GM23248 (cell line): ENCODE data around the gene TLE5. TPM values are rescaled to one million over a fixed set of nuclear protein-coding genes. Genes with fewer than 3 reads are reported as not detected.

Experiments
- DNase-seq: peaks from one replicate; pipeline ENCODE4 v3.0.0-alpha.2; 2015
- H2AFZ ChIP-seq: fragments of 200-600 bp; sonication (generic); 2 replicates; pipeline ENCODE4 v1.6.1; 2016; ENCODE audit warnings: antibody characterized with exemption
- H3F3A ChIP-seq: fragments of 200-600 bp; sonication (generic); 2 replicates; pipeline ENCODE4 v1.6.1; 2016; ENCODE audit warnings: mild to moderate bottlenecking, antibody characterized with exemption, mixed run types; ENCODE audit not compliant: insufficient read depth
- H3K27ac ChIP-seq: fragments of 200-600 bp; sonication (generic); 2 replicates; pipeline ENCODE4 v1.5.1; 2016; ENCODE audit warnings: mild to moderate bottlenecking
- H3K27me3 ChIP-seq: fragments of 200-600 bp; sonication (generic); replicated peaks from 2 replicates; pipeline ENCODE4 v1.6.1; 2016; ENCODE audit warnings: mild to moderate bottlenecking; ENCODE audit not compliant: insufficient read depth
- H3K36me3 ChIP-seq: fragments of 200-600 bp; sonication (generic); 2 replicates; pipeline ENCODE4 v1.6.1; 2016; ENCODE audit warnings: low read depth, mild to moderate bottlenecking
- H3K4me1 ChIP-seq: fragments of 200-600 bp; sonication (generic); 2 replicates; pipeline ENCODE4 v1.6.1; 2016; ENCODE audit warnings: mild to moderate bottlenecking; ENCODE audit not compliant: insufficient read depth
- H3K4me2 ChIP-seq: fragments of 200-600 bp; sonication (generic); one replicate; pipeline ENCODE4 v1.6.1; 2016; ENCODE audit warnings: mild to moderate bottlenecking; ENCODE audit not compliant: unreplicated experiment
- H3K4me3 ChIP-seq: fragments of 200-600 bp; sonication (generic); 2 replicates; pipeline ENCODE4 v1.5.1; 2016; ENCODE audit warnings: mild to moderate bottlenecking
- H3K79me2 ChIP-seq: fragments of 200-600 bp; sonication (generic); 2 replicates; pipeline ENCODE4 v1.6.1; 2016; ENCODE audit warnings: mild to moderate bottlenecking; ENCODE audit not compliant: insufficient read depth
- H3K9ac ChIP-seq: fragments of 200-600 bp; sonication (generic); 2 replicates; pipeline ENCODE4 v1.6.1; 2016; ENCODE audit warnings: mild to moderate bottlenecking
- H3K9me2 ChIP-seq: fragments of 200-600 bp; sonication (generic); 2 replicates; pipeline ENCODE4 v1.6.1; 2016; ENCODE audit warnings: mixed run types, mild to moderate bottlenecking, moderate library complexity; ENCODE audit not compliant: insufficient read depth
- H3K9me3 ChIP-seq: fragments of 200-600 bp; sonication (generic); one replicate; pipeline ENCODE4 v1.6.1; 2017; ENCODE audit warnings: low read depth
- H4K20me1 ChIP-seq: fragments of 200-600 bp; sonication (generic); 2 replicates; pipeline ENCODE4 v1.6.0; 2016; ENCODE audit not compliant: insufficient read depth
- EZH2 ChIP-seq: fragments of 200-600 bp; sonication (generic); IDR thresholded peaks from 2 replicates; pipeline ENCODE4 v1.6.1; 2018; ENCODE audit warnings: antibody characterized with exemption, mild to moderate bottlenecking; ENCODE audit not compliant: insufficient read depth, poor library complexity, severe bottlenecking
- EZH2phosphoT487 ChIP-seq: fragments of 200-600 bp; sonication (generic); IDR thresholded peaks from 2 replicates; pipeline ENCODE4 v1.6.1; 2018; ENCODE audit warnings: antibody characterized with exemption, moderate library complexity, mild to moderate bottlenecking, low read depth; ENCODE audit not compliant: insufficient read depth
- WGBS, 2 experiments: methylation state at CpG; one replicate each; pipeline ENCODE4 v1.1.6; 2015 to 2017; ENCODE audit warnings: low lambda C conversion rate in 2 of 2, low coverage in 1 of 2; ENCODE audit errors: missing lambda C conversion rate in 2 of 2; 5-methylcytosine and 5-hydroxymethylcytosine counted together
- in situ Hi-C: fragments of 300-500 bp; cut with MboI; formaldehyde crosslinking; loops from 2 replicates; pipeline ENCODE4 v1.15.0; 2020
- polyA plus RNA-seq: library from polyadenylated mRNA; unstranded; fragments of >200 nt; fragmentation: Nextera tagmentation; extraction: Ambion mirVana; gene quantifications from 2 replicates; pipeline ENCODE4 v1.2.1, GENCODE V29; 2016
- total RNA-seq: library from RNA; depleted of rRNA; stranded (reverse); fragments of >200 nt; shearing (Covaris generic); gene quantifications from 2 replicates; pipeline ENCODE4 v1.2.3, GENCODE V29; 2014

Gene TLE5
- total and polyA plus RNA-seq, 2 experiments from 2014 or later: 133 to 337 TPM

- Histone ChIP-seq H3K27me3 (no peaks in the 10 kb centered on the region), H3F3A (no peaks in the 10 kb centered on the region), H3K27ac (no peak overlapping the region), H3K79me2 (no peaks in the 10 kb centered on the region), H3K9me3 (no peaks in the 10 kb centered on the region), H3K4me3 (no peak overlapping the region), H3K4me2 (no peak overlapping the region), H3K4me1 (no peaks in the 10 kb centered on the region), H4K20me1 (no peaks in the 10 kb centered on the region), H2AFZ (no peak overlapping the region), H3K9me2 (no peaks in the 10 kb centered on the region), H3K36me3 (no peaks in the 10 kb centered on the region), H3K9ac (no peak overlapping the region)
- no peak for DNase-seq
- WGBS, 2 experiments: 81 to 82% methylated on average over 18 of the region's 18 CpGs
- no peak for TF ChIP-seq EZH2
- no peak for TF ChIP-seq EZH2phosphoT487
- in situ Hi-C loops: no loop called here
These were observed 41.9 kb downstream of the TLE5 start for GRCh38 chr19:3020321-3020960.

- WGBS, 2 experiments: 89 to 93% methylated on average over 22 to 28 of the region's 28 CpGs
- H3K9me3 ChIP-seq: no peaks in the 10 kb centered on the region
These were observed 43.0 kb downstream of the TLE5 start for GRCh38 chr19:3019211-3019854.

GRCh38 chr19:3017923-3018322 lies 44.4 kb downstream of the TLE5 start:
- 90 to 91% methylated on average over 7 of the region's 7 CpGs for WGBS, 2 experiments
- Histone ChIP-seq H3K9ac (no peak overlapping the region), H3K27me3 (no peaks in the 10 kb centered on the region), H3K79me2 (no peaks in the 10 kb centered on the region), H3K4me3 (no peak overlapping the region), H3K9me3 (no peaks in the 10 kb centered on the region), H3K36me3 (no peaks in the 10 kb centered on the region), H3K4me2 (no peak overlapping the region), H3K9me2 (no peaks in the 10 kb centered on the region), H3F3A (no peaks in the 10 kb centered on the region), H3K4me1 (no peaks in the 10 kb centered on the region), H3K27ac (no peak overlapping the region), H2AFZ (no peak overlapping the region), H4K20me1 (no peaks in the 10 kb centered on the region)
- DNase-seq: no peak
- in situ Hi-C loops: no loop called here
- no peak for TF ChIP-seq EZH2
- TF ChIP-seq EZH2phosphoT487: no peak

More at GRCh38 chr19:3019211-3019854, 43.0 kb downstream of the TLE5 start:
- Histone ChIP-seq H2AFZ (no peak overlapping the region), H3F3A (no peaks in the 10 kb centered on the region), H3K4me2 (no peak overlapping the region), H3K9me2 (no peaks in the 10 kb centered on the region), H3K79me2 (no peaks in the 10 kb centered on the region), H3K27ac (no peak overlapping the region), H3K36me3 (no peaks in the 10 kb centered on the region), H3K4me3 (no peak overlapping the region), H3K4me1 (no peaks in the 10 kb centered on the region), H4K20me1 (no peaks in the 10 kb centered on the region), H3K9ac (no peak overlapping the region), H3K27me3 (no peaks in the 10 kb centered on the region)
- DNase-seq: no peak
- TF ChIP-seq EZH2 (no peak), EZH2phosphoT487 (no peak)
- in situ Hi-C loops: no loop called here

- H3K27me3 ChIP-seq: no peaks in the 10 kb centered on the region
- no peak for DNase-seq
- H3K4me1 ChIP-seq: no peaks in the 10 kb centered on the region
- H4K20me1 ChIP-seq: no peaks in the 10 kb centered on the region
- no peaks in the 10 kb centered on the region for H3K79me2 ChIP-seq
- H3K27ac ChIP-seq: no peak overlapping the region
- no peaks in the 10 kb centered on the region for H3K36me3 ChIP-seq
- no peak overlapping the region for H3K4me2 ChIP-seq
- H3F3A ChIP-seq: no peaks in the 10 kb centered on the region
- H3K4me3 ChIP-seq: no peak overlapping the region
- WGBS, 2 experiments: 87 to 88% methylated on average over 22 of the region's 22 CpGs
- no peak overlapping the region for H3K9ac ChIP-seq
- no peaks in the 10 kb centered on the region for H3K9me2 ChIP-seq
- H3K9me3 ChIP-seq: no peaks in the 10 kb centered on the region
- TF ChIP-seq EZH2phosphoT487: no peak
- TF ChIP-seq EZH2: no peak
- no peak overlapping the region for H2AFZ ChIP-seq
- in situ Hi-C loops: no loop called here
These were observed 46.9 kb downstream of the TLE5 start for GRCh38 chr19:3015126-3016057.
